ENCODE results near the gene COL13A1.

Gene COL13A1

DNA sequence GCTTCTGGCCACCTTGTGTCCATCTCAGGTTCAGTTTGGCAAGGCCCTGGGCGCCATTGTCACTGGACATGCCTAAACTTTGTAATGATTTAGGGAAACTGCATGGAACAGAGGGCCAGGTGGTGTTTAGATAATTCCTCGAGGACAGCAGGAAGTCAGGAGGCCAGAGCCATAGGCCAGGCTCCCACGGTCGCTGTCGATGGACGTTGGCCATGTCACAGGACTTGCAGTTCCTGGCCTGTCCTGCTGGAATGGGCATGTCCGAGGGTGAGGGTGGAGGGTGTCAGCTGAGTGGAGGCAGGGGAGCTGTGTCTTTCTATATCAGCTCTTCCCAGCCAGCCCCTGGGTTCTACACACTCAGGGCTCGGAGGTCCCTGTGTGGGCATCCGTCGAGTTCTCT, 143.1 kb downstream of the COL13A1 start:
- TF ChIP-seq, protein P1, sequence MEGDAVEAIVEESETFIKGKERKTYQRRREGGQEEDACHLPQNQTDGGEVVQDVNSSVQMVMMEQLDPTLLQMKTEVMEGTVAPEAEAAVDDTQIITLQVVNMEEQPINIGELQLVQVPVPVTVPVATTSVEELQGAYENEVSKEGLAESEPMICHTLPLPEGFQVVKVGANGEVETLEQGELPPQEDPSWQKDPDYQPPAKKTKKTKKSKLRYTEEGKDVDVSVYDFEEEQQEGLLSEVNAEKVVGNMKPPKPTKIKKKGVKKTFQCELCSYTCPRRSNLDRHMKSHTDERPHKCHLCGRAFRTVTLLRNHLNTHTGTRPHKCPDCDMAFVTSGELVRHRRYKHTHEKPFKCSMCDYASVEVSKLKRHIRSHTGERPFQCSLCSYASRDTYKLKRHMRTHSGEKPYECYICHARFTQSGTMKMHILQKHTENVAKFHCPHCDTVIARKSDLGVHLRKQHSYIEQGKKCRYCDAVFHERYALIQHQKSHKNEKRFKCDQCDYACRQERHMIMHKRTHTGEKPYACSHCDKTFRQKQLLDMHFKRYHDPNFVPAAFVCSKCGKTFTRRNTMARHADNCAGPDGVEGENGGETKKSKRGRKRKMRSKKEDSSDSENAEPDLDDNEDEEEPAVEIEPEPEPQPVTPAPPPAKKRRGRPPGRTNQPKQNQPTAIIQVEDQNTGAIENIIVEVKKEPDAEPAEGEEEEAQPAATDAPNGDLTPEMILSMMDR (conservative IDR thresholded peaks at IDR 0.05; ENCODE audit: low read depth, low read length): no peak
- no peak for DNase-seq (ENCODE audit: low read depth)
- H3K4me3 ChIP-seq (ENCODE audit: low read length): no peak overlapping the region

DNA sequence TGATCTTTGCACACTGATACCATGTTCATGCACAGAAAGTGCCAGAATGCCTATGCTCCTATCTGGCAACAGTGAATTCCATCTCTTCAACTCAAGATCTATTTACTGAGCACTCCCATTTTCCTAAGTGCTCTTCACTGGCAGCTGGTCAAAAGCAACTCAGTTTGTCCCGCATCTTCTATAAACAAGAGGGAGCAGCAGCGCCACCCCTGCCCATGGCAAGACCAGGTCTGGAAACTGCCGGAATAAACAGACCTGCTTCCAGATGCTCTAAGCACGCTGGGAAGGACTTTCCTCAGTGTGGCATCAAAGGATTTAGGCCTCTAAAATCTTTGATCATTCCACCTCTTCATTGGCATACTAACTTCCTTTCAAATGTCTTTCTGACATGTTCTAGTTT, 146.6 kb downstream of the COL13A1 start:
- TF ChIP-seq, protein P1 (conservative IDR thresholded peaks at IDR 0.05; ENCODE audit: low read depth, low read length): no peak

DNA sequence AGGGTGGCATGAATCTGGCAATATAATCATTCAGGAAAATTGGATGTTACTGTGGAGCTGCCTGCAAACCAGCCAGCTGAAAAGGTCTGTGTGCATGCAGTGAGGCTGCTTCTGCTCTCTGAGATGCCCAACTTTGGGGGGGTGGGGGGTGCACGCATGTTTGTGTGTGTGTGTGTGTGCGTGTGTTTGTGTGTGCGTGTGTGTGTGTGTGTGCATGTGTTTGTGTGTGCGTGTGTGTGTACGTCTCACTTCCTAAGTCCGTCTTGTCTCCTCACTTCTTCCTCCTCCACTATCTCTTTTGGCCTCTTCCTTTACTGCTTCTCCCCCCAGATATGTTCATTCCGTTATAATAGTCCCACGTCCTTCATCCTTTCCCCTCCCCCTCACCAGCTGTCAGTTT, 148.1 kb downstream of the COL13A1 start:
- no peak overlapping the region for H3K4me3 ChIP-seq (ENCODE audit: low read length)
- no peak for DNase-seq (ENCODE audit: low read depth)
- TF ChIP-seq, protein P1 (conservative IDR thresholded peaks at IDR 0.05; ENCODE audit: low read depth, low read length): no peak

More for the DNA sequence above, 146.6 kb downstream of the COL13A1 start:
- no peak overlapping the region for H3K4me3 ChIP-seq (ENCODE audit: low read length)
- DNase-seq (ENCODE audit: low read depth): no peak

DNA sequence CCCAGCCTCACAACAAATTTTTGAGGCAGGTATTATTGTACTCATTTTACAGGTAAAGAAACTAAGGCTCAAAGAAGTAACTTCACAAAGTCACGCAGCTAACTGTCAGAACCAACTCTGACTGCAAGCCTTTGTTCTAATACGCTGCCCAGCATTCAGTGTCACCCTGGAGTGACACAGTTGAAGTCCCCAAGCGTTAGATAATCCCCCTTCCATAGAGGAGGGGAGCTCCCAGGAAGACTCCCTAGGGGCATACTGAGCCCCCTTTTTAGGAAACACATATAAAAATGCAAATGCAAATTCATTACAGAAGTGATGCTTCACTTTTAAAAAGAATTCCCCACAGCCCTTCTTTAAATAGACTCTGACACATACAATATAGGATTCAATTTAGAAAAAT, 150.0 kb downstream of the COL13A1 start:
- TF ChIP-seq, protein P1 (conservative IDR thresholded peaks at IDR 0.05; ENCODE audit: low read depth, low read length): no peak
- no peak for DNase-seq (ENCODE audit: low read depth)
- no peak overlapping the region for H3K4me3 ChIP-seq (ENCODE audit: low read length)

DNA sequence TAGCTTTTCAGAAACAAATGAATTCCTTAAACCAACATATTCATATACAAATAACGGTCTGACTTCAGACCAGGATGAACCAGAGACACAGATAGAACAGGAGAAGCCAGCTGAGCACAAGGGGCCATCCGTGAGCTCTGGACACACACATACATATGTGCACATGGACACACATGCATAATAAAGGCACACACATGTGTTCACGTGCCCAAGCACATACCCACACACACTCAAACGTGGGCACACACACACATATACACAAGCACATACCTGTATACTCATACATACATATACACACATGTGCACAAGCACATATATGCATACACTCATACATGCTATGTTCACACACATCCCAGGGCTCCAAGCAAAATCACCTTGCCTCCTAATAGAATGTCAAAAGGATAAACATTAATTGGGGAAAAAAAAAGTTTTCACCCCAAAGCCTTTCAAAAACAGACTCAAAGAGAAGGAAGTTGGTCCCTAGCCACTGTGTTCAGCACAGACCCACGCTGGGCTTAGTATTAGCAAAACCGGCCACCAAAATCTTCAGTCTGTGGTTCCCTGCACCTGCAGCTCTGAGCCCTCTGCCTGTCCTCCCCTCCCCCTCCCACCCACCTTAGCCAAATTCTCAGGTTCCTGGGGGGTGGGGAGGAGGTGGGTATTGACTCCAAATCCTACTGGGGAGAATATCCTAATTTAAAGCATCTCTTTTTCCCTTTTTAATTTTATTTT, 150.5 kb downstream of the COL13A1 start:
- TF ChIP-seq, protein P1 (conservative IDR thresholded peaks at IDR 0.05; ENCODE audit: low read depth, low read length): no peak
- DNase-seq (ENCODE audit: low read depth): no peak
- H3K4me3 ChIP-seq (ENCODE audit: low read length): no peak overlapping the region

DNA sequence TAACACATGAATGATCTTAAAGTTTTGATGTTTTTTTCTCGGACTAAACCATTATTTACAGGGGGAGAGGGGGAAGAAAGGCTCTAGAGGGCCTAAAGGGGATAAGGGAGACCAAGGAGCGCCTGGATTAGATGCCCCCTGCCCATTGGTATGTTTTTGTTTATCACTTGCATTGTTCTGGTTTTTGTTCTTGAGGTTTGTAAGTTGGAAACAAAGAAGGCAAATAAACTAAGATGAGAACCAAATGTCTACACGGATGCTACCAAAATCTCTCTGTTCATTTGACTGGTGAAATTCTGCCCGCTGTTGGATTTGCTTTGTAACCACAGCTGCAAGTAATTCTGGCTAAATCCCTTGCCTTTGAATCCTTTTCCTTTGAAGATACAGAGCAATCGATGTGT, 151.1 kb downstream of the COL13A1 start:
- TF ChIP-seq, protein P1 (conservative IDR thresholded peaks at IDR 0.05; ENCODE audit: low read depth, low read length): no peak
- H3K4me3 ChIP-seq (ENCODE audit: low read length): no peak overlapping the region
- peak; percentile 8 for DNase-seq (ENCODE audit: low read depth)

DNA sequence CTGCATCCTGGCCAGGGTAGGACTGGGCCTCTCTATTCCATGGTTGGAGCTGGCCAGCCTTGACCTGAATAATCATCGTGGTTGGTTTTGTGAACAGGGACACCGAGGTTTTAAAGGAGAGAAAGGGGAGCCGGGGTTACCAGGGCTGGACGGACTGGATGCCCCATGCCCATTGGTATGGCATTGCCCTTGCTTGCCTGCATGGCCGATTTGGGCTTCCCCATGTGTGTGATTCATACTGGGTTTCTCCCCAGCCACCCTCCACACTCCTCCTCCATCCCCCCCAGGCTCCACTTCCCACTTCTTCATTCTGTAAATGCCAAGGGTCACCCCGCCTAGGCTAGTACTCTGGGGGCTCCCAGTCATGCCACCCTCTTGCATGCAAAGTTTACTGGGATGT, 152.1 kb downstream of the COL13A1 start:
- no peak for DNase-seq (ENCODE audit: low read depth)
- H3K4me3 ChIP-seq (ENCODE audit: low read length): no peak overlapping the region
- TF ChIP-seq, protein P1 (conservative IDR thresholded peaks at IDR 0.05; ENCODE audit: low read depth, low read length): no peak

All from retinal pigment epithelial cell (primary cell).